GM13977 (cell line): ENCODE measurements around the gene PEAK1.

Experiments
- DNase-seq: peaks from one replicate; pipeline ENCODE4 v3.0.0; 2012; ENCODE audit warnings: low spot score
- in situ Hi-C: fragments of 300-500 bp; cut with MboI; formaldehyde crosslinking; loops from one replicate; pipeline ENCODE4 v1.12.0; 2022; ENCODE audit warnings: low sequenced_read_pairs, low pct_unique_long_range_greater_than_20kb, mixed read lengths, inconsistent platforms; ENCODE audit not compliant: unreplicated experiment
- TF ChIP-seq, protein P1 (sequence below): IDR thresholded peaks from 2 replicates; pipeline ENCODE4 v1.5.1; 2012; ENCODE audit warnings: mild to moderate bottlenecking, control low read depth; ENCODE audit not compliant: insufficient read depth; ENCODE audit errors: extremely low read depth, missing control alignments

The PEAK1 gene

DNA sequence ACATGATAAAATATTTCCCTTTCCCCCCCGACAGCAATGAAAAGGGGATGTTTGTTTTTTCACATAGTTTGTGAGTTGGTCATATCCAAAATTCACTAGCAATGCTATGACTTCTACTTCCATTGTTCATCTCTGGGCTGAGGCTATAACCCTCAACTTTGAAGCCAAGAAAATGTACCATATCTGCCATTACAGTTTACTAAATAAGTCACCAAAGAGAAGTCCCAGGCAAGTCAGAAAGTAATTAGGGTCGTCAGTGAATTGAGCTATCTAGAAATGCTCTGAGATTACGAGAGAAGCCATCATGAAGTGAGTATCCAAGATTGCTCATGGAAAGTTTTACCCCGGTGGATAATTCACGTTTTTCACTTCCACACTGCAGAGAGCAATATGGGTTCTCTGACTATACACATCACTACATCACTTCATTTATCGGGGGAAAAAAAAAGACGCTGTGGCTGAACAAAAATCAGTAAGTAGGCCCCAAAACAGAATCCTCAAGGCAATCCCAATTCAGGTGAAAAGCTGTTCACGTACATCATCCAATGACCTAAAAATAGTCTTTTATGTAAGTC lies 1.4 kb downstream of the PEAK1 start:
- TF ChIP-seq, protein P1, sequence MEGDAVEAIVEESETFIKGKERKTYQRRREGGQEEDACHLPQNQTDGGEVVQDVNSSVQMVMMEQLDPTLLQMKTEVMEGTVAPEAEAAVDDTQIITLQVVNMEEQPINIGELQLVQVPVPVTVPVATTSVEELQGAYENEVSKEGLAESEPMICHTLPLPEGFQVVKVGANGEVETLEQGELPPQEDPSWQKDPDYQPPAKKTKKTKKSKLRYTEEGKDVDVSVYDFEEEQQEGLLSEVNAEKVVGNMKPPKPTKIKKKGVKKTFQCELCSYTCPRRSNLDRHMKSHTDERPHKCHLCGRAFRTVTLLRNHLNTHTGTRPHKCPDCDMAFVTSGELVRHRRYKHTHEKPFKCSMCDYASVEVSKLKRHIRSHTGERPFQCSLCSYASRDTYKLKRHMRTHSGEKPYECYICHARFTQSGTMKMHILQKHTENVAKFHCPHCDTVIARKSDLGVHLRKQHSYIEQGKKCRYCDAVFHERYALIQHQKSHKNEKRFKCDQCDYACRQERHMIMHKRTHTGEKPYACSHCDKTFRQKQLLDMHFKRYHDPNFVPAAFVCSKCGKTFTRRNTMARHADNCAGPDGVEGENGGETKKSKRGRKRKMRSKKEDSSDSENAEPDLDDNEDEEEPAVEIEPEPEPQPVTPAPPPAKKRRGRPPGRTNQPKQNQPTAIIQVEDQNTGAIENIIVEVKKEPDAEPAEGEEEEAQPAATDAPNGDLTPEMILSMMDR, result no peak
- no peak for DNase-seq
- in situ Hi-C loops, result no loop called here

DNA sequence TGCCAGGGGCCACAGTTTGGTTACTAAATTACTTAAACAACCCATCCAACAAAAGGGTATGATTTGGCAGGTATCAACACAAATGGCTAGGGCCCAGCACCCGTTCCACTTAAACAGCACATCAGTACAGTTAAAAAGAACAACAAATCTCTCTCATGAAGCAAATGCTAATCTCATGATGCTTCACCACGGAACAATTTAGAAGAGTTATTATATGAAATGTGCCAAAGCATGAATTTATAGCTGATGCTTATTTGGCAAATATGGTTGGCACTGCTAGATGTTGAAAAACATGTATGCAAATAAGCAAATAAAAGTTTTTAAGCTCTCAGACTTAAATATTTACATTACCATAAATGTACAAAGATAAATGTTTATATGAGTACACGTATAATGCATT lies 2.3 kb downstream of the PEAK1 start:
- no peak for DNase-seq
- in situ Hi-C loops, result no loop called here
- TF ChIP-seq, protein P1, result no peak

DNA sequence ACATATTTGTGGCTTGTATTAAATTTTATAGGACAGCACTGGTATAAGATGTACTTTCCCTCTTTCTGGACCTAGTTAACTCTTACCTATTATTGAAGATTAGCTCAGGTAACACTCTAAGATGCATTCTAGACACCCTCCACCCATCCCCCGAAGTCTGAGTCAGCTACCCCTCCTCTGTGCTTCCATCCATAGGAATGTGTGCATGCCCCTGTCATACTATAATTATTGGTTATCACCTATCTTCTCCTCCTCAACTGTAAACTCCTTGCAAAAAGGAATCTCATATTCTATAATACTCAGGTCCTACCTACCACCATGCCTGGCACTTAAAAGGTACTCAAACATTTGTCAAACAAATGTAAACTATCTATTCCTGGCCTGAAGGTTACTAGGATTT lies 3.0 kb downstream of the PEAK1 start:
- no peak for DNase-seq
- in situ Hi-C loops, result no loop called here
- TF ChIP-seq, protein P1, result no peak

- in situ Hi-C loops, result no loop called here
- TF ChIP-seq, protein P1, result no peak
- no peak for DNase-seq
Measured at GRCh38 chr15:77416148-77416455, 3.8 kb downstream of the PEAK1 start.

- in situ Hi-C loops, result no loop called here
- TF ChIP-seq, protein P1, result no peak
- DNase-seq, result no peak
Measured at GRCh38 chr15:77415450-77416147, 4.3 kb downstream of the PEAK1 start.

GRCh38 chr15:77414789-77415442 lies 5.0 kb downstream of the PEAK1 start:
- in situ Hi-C loops, result no loop called here
- DNase-seq, result no peak
- TF ChIP-seq, protein P1, result no peak
